HCT116 (cell line): ENCODE measurements around the gene ARHGEF19. TPM values are rescaled to one million over a fixed set of nuclear protein-coding genes. Genes with fewer than 3 reads are reported as not detected.

Experiments used
- ATAC-seq: fragments of 200-7000 bp; cut with Tn5 transposase; 2 replicates; pipeline ENCODE4 v1.9.1; 2020; ENCODE audit warnings: mild to moderate bottlenecking, moderate library complexity
- BruUV-seq: library from RNA; stranded (reverse); fragments of 400-500 nt; replicated peaks from 2 replicates; lab custom pipeline; 2021; lab: Mats Ljungman, UMichigan
- CTCF ChIA-PET: fragments of 300-600 bp; sonication (Branson Sonifier 250); formaldehyde crosslinking; loops from one replicate; lab custom pipeline; 2021; ENCODE audit warnings: antibody characterized with exemption; lab: Charles Lee
- POLR2A ChIA-PET: fragments of 300-600, 350-600 bp; sonication (Branson Sonifier 250); formaldehyde crosslinking; loops from one replicate; lab custom pipeline; 2021; ENCODE audit warnings: antibody characterized with exemption; lab: Charles Lee
- RAD21 ChIA-PET, 2 experiments: fragments of 300-600 bp; sonication (Branson Sonifier 250); formaldehyde crosslinking; loops; one replicate each; lab custom pipeline; 2023; ENCODE audit warnings: low total read pairs in 2 of 2; ENCODE audit not compliant: uncharacterized antibody in 2 of 2, unreplicated experiment in 2 of 2, low non-redundant PET in 1 of 2; lab: Charles Lee
- DNase-seq: peaks from one replicate; pipeline ENCODE4 v3.0.0-alpha.2; 2010; ENCODE audit warnings: low read depth, low spot score
- H2AFZ ChIP-seq: fragments of 200-600 bp; shearing (Covaris generic), sonication (generic); 2 replicates; pipeline ENCODE4 v1.6.1; 2017; ENCODE audit warnings: low read depth, mixed run types, mixed read lengths, antibody characterized with exemption, low read length; ENCODE audit not compliant: poor library complexity, severe bottlenecking
- H3K27ac ChIP-seq: 2 replicates; pipeline ENCODE4 v1.5.1; 2012; ENCODE audit warnings: low read depth, low read length
- H3K27me3 ChIP-seq: fragments of 200-600 bp; sonication (generic); 2 replicates; pipeline ENCODE4 v1.6.1; 2016; ENCODE audit warnings: mixed run types, low read length, mixed read lengths; ENCODE audit not compliant: insufficient read depth
- H3K36me3 ChIP-seq, 2 experiments: fragments of 200-500 bp in 1 of 2; fragments of 200-600 bp in 1 of 2; sonication (Bioruptor generic) in 1 of 2; sonication (generic) in 1 of 2; 2 replicates each; pipeline versions ENCODE4 v1.5.1 to v1.6.1; 2014 to 2016; ENCODE audit warnings: low read length in 2 of 2, inconsistent platforms in 1 of 2, mixed read lengths in 1 of 2, mixed run types in 1 of 2; ENCODE audit not compliant: insufficient read depth in 2 of 2, control insufficient read depth in 1 of 2
- H3K4me1 ChIP-seq, 2 experiments: fragments of 200-600 bp in 1 of 2; sonication (generic) in 1 of 2; 2 replicates each; pipeline versions ENCODE4 v1.5.1 to v1.6.1; 2012 to 2017; ENCODE audit warnings: low read length in 2 of 2, inconsistent platforms in 1 of 2, mild to moderate bottlenecking in 1 of 2, mixed read lengths in 1 of 2, mixed run types in 1 of 2, moderate library complexity in 1 of 2; ENCODE audit not compliant: insufficient read depth in 2 of 2, control insufficient read depth in 1 of 2
- H3K4me2 ChIP-seq: fragments of 200-600 bp; sonication (generic); 2 replicates; pipeline ENCODE4 v1.6.1; 2017; ENCODE audit warnings: mixed run types, low read length, mixed read lengths
- H3K4me3 ChIP-seq, 2 experiments: fragments of 200-600 bp in 1 of 2; sonication (generic) in 1 of 2; replicated peaks in 1 of 2; 2 replicates each; pipeline ENCODE4 v1.5.1; 2011 to 2016; ENCODE audit warnings: low read length in 2 of 2, control low read depth in 1 of 2, low read depth in 1 of 2, mild to moderate bottlenecking in 1 of 2, mixed read lengths in 1 of 2, mixed run types in 1 of 2
- H3K79me2 ChIP-seq: fragments of 200-600 bp; sonication (generic); 2 replicates; pipeline ENCODE4 v1.6.1; 2017; ENCODE audit warnings: mild to moderate bottlenecking, mixed run types, low read length, moderate library complexity, mixed read lengths; ENCODE audit not compliant: insufficient read depth
- H3K9ac ChIP-seq: fragments of 200-600 bp; sonication (generic); 2 replicates; pipeline ENCODE4 v1.6.1; 2016; ENCODE audit warnings: low read length, mixed read lengths
- H3K9me2 ChIP-seq: fragments of 200-600 bp; sonication (generic), shearing (Covaris generic); 2 replicates; pipeline ENCODE4 v1.6.1; 2017; ENCODE audit warnings: mixed run types, mild to moderate bottlenecking, moderate library complexity; ENCODE audit not compliant: insufficient read depth
- H3K9me3 ChIP-seq, 2 experiments: fragments of 200-500 bp in 1 of 2; fragments of 200-600 bp in 1 of 2; sonication (Bioruptor generic) in 1 of 2; sonication (generic) in 1 of 2; 2 replicates each; pipeline ENCODE4 v1.6.1; 2014 to 2017; ENCODE audit warnings: low read length in 2 of 2, mixed read lengths in 2 of 2, inconsistent platforms in 1 of 2, low read depth in 1 of 2, mild to moderate bottlenecking in 1 of 2, mixed run types in 1 of 2, moderate library complexity in 1 of 2; ENCODE audit not compliant: control insufficient read depth in 1 of 2, insufficient read depth in 1 of 2
- H4K20me1 ChIP-seq: fragments of 200-600 bp; sonication (generic), shearing (Covaris generic); 2 replicates; pipeline ENCODE4 v1.6.1; 2017; ENCODE audit warnings: mixed run types, mild to moderate bottlenecking, moderate library complexity; ENCODE audit not compliant: insufficient read depth
- ELF1 ChIP-seq: IDR thresholded peaks from 2 replicates; pipeline ENCODE4 v1.6.1; 2012; ENCODE audit warnings: low read depth, borderline replicate concordance
- EZH2 ChIP-seq: fragments of 200-600 bp; sonication (generic); IDR thresholded peaks from 2 replicates; pipeline ENCODE4 v1.6.1; 2017; ENCODE audit warnings: antibody characterized with exemption, mixed run types
- FOSL1 ChIP-seq: IDR thresholded peaks from 2 replicates; pipeline ENCODE4 v1.6.1; 2012; ENCODE audit warnings: low read depth
- JUND ChIP-seq: IDR thresholded peaks from 2 replicates; pipeline ENCODE4 v1.6.1; 2012
- MAX ChIP-seq: IDR thresholded peaks from 2 replicates; pipeline ENCODE4 v1.6.1; 2012
- POLR2AphosphoS5 ChIP-seq: IDR thresholded peaks from 2 replicates; pipeline ENCODE4 v1.6.1; 2011; ENCODE audit warnings: mild to moderate bottlenecking, low read depth, low read length, moderate library complexity
- SP1 ChIP-seq: IDR thresholded peaks from 2 replicates; pipeline ENCODE4 v1.6.1; 2012; ENCODE audit warnings: low read depth
- SRF ChIP-seq: IDR thresholded peaks from 2 replicates; pipeline ENCODE4 v1.6.1; 2012; ENCODE audit warnings: low read depth
- intact Hi-C: fragments of 100-400 bp; cut with micrococcal nuclease; formaldehyde crosslinking; loops from 2 replicates; pipeline ENCODE4 v1.10.0; 2022
- total RNA-seq: library from RNA; stranded (reverse); gene quantifications from one replicate; pipeline ENCODE4 v1.2.1, GENCODE V29; 2021; ENCODE audit not compliant: unreplicated experiment

The ARHGEF19 gene
- total RNA-seq, 1 experiment from 2014 or later = 59.7 TPM

DNA sequence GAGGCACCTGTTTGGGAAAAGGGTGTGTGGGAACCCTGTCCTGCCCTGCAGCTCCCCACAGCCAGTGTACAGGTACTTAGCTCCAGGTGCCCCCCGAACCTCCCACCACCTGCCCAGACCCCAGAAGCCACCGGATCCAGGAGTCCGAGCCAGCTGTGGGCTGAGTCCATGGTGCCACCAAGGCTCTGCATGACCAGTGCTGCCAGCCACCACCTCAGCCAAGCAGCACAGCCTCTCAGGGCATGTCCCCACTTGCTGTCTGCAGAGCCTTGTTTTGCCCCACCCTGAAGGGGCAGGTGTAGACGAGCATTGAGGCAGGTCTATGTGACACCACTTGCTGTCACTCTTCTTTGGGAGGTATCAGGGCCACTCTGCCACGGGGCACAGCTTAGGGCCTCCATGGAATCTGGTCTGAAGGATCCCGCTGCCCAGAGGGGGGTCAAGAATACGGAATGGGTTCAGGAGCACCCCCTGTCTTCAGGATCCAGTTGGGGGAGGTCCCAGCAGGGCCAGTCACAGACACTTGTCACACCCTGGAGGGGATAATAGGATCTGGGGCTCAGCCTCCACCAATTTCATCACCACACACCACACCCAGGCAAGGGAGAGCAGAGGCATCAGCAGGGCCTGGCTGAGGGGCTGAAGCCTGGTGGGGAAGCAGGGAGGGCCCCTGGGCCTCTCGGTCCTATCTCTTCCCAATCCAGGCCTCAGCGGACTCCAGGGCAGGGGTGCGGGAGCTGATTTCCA, 27.7 kb downstream of the ARHGEF19 start:
- ChIA-PET POLR2A (interaction anchor here (0.7 to 5.0 kb wide), 5 partner anchors 28 to 107 kb away, joined by 3 to 31 read pairs (median 11); partner anchors contain the start of gene EPHA2), RAD21 (interaction anchor here (0.6 to 6.2 kb wide), 3 partner anchors 28 to 106 kb away, joined by 3 to 26 read pairs (median 3); no protein-coding TSS in a partner anchor), CTCF (interaction anchor here (10.3 kb wide), 1 partner anchor 104 kb away, joined by 222 read pairs; no protein-coding TSS in a partner anchor)
- Histone ChIP-seq H3K36me3 (no peaks in the 10 kb centered on the region), H2AFZ (no peak overlapping the region), H3K9me3 (no peaks in the 10 kb centered on the region), H3K4me3 (no peak overlapping the region), H3K9me2 (no peaks in the 10 kb centered on the region), H3K4me1 (peaks cover 76 to 89% of the 10 kb centered on the region in 2 experiments), H3K27me3 (no peaks in the 10 kb centered on the region), H3K9ac (peak overlapping the region; percentile 32), H3K79me2 (no peaks in the 10 kb centered on the region), H3K4me2 (peak overlapping the region; percentile 82), H4K20me1 (no peaks in the 10 kb centered on the region), H3K27ac (peak overlapping the region; percentile 47)
- DNase-seq (no peak), ATAC-seq (no peak)
- intact Hi-C loops = loop anchor here (5.0 to 10.0 kb wide), 2 partner anchors 58 to 180 kb away; partner anchors contain the start of gene SRARP
- BruUV-seq = no TSS peak
- TF ChIP-seq SP1 (no peak), POLR2AphosphoS5 (0 out of 2 replicates have a peak, but pooled peaks have one; percentile 2)

- Histone ChIP-seq H4K20me1 (no peaks in the 10 kb centered on the region), H3K4me3 (no peak overlapping the region), H2AFZ (no peak overlapping the region), H3K9me2 (no peaks in the 10 kb centered on the region), H3K4me1 (peaks cover 75 to 89% of the 10 kb centered on the region in 2 experiments), H3K9ac (peak overlapping the region; percentile 75), H3K36me3 (no peaks in the 10 kb centered on the region), H3K9me3 (no peaks in the 10 kb centered on the region), H3K27ac (peak overlapping the region; percentile 47), H3K4me2 (peak overlapping the region; percentile 82)
- DNase-seq (no peak), ATAC-seq (no peak)
- no TSS peak for BruUV-seq
- ChIA-PET POLR2A (interaction anchor here (2.8 to 5.0 kb wide), 4 partner anchors 27 to 107 kb away, joined by 10 to 31 read pairs (median 12); partner anchors contain the start of gene EPHA2), RAD21 (interaction anchor here (0.6 to 1.4 kb wide), 2 partner anchors 27 to 106 kb away, joined by 3 read pairs; no protein-coding TSS in a partner anchor), CTCF (interaction anchor here (10.3 kb wide), 1 partner anchor 104 kb away, joined by 222 read pairs; no protein-coding TSS in a partner anchor)
- intact Hi-C loops = loop anchor here (2.0 to 10.0 kb wide), 2 partner anchors 39 to 179 kb away; partner anchors contain the start of gene SRARP
- no peak for TF ChIP-seq SRF
- TF ChIP-seq FOSL1 = no peak
- TF ChIP-seq EZH2 = no peak
- no peak for TF ChIP-seq JUND
- TF ChIP-seq MAX = no peak
- no peak for TF ChIP-seq ELF1
- TF ChIP-seq, all 23 proteins: peak for 0
- H3K79me2 ChIP-seq = no peaks in the 10 kb centered on the region
- no peaks in the 10 kb centered on the region for H3K27me3 ChIP-seq
These were observed 28.5 kb downstream of the ARHGEF19 start for GRCh38 chr1:16183765-16184556.
